Cardiac fibroblast (primary cell): ENCODE measurements around the gene NYAP2.

Experiments
- DNase-seq, 2 donors: peaks; one replicate each; pipeline versions ENCODE4 v3.0.0 to v3.0.0-alpha.2; 2010; ENCODE audit warnings: low read depth in 2 of 2
- H3K4me3 ChIP-seq, 2 donors: replicated peaks in 1 of 2; 1 replicate in 1 of 2; 2 replicates in 1 of 2; pipeline ENCODE4 v1.5.1; 2011; ENCODE audit warnings: low read depth in 2 of 2, low read length in 2 of 2, mild to moderate bottlenecking in 2 of 2, moderate library complexity in 1 of 2
- CTCF ChIP-seq: IDR thresholded peaks from one replicate; pipeline ENCODE4 v1.5.1; 2011; ENCODE audit warnings: low read depth, mild to moderate bottlenecking, low read length, inconsistent platforms

The NYAP2 gene

DNA sequence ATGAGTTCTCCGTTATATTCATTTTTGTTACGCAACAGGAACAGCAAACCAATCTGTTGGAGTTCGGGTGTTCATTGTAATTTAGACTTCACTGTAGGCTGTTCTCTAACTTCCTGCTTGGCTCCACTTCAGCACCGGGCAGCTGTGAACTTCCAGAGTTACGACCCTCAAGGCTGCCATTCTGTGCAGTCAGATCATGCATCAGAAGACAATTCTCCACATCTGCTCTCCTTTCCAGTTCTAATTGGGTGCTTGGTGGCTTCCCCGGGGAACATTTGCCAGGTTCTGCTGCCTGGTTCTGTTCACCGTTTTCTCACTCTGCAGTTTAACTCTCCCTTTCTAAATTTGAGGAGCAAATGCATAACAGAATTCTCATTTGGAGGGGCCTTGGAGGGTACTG is 237.7 kb downstream of the NYAP2 start:
- no peak for TF ChIP-seq CTCF
- DNase-seq, result peak in 1 of 2 donors; percentile 5
- H3K4me3 ChIP-seq, result no peak overlapping the region

DNA sequence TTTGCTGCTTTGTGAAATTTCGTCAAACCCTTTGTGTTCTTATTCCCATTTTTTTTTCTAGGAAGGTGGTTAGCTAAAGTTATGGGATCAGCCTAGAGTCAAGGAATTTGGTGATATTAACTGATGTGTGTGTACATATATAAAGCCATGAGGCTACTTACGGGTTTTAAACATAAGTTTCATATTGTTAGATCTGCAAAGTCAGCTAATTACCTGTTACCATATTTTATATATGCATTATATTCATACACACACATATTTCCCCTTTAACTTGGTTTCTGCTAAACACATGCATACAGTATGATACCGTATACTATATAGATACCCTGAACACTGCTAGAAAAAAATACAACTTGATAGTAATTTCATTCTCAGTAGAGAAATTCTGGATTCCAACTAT is 241.0 kb downstream of the NYAP2 start:
- TF ChIP-seq CTCF, result no peak
- H3K4me3 ChIP-seq, result no peak overlapping the region
- no peak for DNase-seq

GRCh38 chr2:225649274-225649673 is 249.8 kb downstream of the NYAP2 start:
- no peak for DNase-seq
- no peak overlapping the region for H3K4me3 ChIP-seq
- TF ChIP-seq CTCF, result no peak

DNA sequence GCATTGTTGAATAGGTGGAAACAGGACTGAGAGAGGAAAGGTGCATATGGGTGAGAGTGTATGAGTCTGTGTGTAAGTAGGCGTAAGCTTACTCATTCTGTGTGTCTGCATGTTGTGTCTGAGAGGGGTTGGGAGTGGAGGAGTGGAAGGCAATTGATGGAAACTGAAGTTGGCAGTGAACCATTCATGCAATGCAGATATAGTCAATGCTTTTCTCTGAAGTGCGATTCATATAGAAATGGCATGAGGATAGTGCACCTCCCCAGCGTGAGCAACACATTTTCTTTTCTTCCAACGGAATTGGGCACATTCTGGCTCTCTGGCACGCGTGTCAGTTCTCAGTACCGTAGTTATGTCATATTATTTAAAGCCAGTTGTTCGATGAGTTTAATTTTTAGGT is 250.5 kb downstream of the NYAP2 start:
- TF ChIP-seq CTCF, result no peak
- DNase-seq, result no peak
- no peak overlapping the region for H3K4me3 ChIP-seq

DNA sequence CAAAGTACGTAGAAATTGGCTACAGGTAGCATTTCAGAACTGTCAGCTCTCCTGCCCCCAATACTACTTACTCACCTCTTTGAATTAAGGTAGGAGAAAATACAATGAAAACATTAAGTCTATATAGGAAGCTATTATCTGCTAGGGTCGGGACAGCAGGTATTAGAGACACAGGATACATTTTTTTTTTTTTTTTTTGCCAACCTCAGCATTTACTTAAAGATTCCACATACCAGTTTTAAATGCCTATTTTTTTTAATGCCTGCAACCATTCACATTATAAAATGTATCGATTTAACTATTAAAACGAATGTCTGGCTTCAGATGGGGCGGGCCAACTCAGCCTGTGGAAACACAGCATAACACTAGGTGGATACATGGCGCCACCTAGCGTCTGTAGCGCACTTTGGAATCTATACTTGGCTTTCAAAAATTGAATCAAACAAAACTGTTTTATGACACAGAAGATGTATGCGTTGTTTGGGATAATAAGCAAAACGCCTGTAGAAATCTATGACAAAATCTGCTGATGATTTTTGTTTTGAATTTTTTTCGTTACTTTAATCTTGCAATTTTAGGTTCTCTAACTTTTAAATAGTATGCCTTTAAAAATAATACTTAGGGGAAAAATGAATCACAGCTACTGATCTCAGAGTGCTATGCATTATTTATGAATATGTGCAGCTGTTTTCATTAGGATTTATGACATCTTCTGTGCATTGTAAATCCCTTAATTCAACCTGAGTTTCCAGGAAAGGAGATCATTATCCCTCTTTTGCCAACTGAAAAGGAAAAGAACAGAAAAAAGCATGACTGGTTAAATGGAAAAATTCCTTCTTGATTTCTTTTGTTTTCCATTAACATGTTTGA is 261.0 kb downstream of the NYAP2 start:
- peak; percentile 82 for TF ChIP-seq CTCF
- no peak overlapping the region for H3K4me3 ChIP-seq
- peak; percentile 72 to 75 for DNase-seq

DNA sequence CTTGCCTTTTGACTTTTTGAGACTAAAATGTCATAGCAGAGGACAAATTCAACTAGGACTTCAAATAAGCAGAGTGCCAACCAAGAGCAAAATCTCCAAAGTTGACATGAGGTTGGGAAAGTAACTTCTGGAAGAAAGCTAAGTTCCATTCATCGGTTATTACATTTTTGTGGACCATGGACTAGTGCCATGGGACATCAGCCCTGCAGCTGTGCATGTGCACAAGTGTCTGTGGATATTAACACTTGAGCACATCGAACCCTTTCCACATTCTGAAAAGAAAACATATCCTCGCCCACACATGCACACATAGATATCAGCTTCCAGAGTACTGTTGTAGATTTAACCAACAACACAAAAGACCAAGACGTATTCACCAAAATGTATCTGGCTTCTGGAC is 262.6 kb downstream of the NYAP2 start:
- TF ChIP-seq CTCF, result no peak
- no peak for DNase-seq
- H3K4me3 ChIP-seq, result no peak overlapping the region
